HL-60/S4 treated with phorbol 12-myristate 13-acetate at 8.2 ng/mL for 4 days and 3 days (cell line): ENCODE results near the gene SYT8.

Experiments
- in situ Hi-C: fragments of 300-500 bp; cut with MboI; formaldehyde crosslinking; loops from 2 replicates; pipeline ENCODE4 v1.15.0; 2022; ENCODE audit warnings: low sequenced_read_pairs

SYT8 gene

GRCh38 chr11:1834779-1835670 is at the start of gene SYT8:
TSS of gene SYT8 (plus strand) at chr11:1834990. CDS start at chr11:1835106, 116 bp downstream.
- in situ Hi-C loops = no loop called here

- in situ Hi-C loops = no loop called here
Measured at GRCh38 chr11:1785749-1786413, 48.9 kb upstream of the SYT8 start.

- in situ Hi-C loops = no loop called here
Measured at GRCh38 chr11:1786466-1786865, 48.3 kb upstream of the SYT8 start.

- in situ Hi-C loops = no loop called here
Measured at GRCh38 chr11:1791912-1792311, 42.9 kb upstream of the SYT8 start.

- in situ Hi-C loops = no loop called here
Measured at GRCh38 chr11:1792461-1792860, 42.3 kb upstream of the SYT8 start.

- in situ Hi-C loops = no loop called here
Measured at GRCh38 chr11:1793081-1793480, 41.7 kb upstream of the SYT8 start.

- in situ Hi-C loops = no loop called here
Measured at GRCh38 chr11:1796413-1797011, 38.3 kb upstream of the SYT8 start.

GRCh38 chr11:1797391-1798125 is 37.2 kb upstream of the SYT8 start:
- in situ Hi-C loops = no loop called here

GRCh38 chr11:1803246-1803645 is 31.5 kb upstream of the SYT8 start:
- in situ Hi-C loops = loop anchor here (25.0 kb wide), 1 partner anchor 91 kb away; no protein-coding TSS in a partner anchor

- in situ Hi-C loops = loop anchor here (25.0 kb wide), 1 partner anchor 92 kb away; no protein-coding TSS in a partner anchor
Measured at GRCh38 chr11:1803835-1804519, 30.8 kb upstream of the SYT8 start.

GRCh38 chr11:1805525-1805924 is 29.3 kb upstream of the SYT8 start:
- in situ Hi-C loops = loop anchor here (25.0 kb wide), 1 partner anchor 93 kb away; no protein-coding TSS in a partner anchor

- in situ Hi-C loops = loop anchor here (25.0 kb wide), 1 partner anchor 95 kb away; no protein-coding TSS in a partner anchor
Measured at GRCh38 chr11:1807264-1807995, 27.4 kb upstream of the SYT8 start.

GRCh38 chr11:1810761-1811160 is 24.0 kb upstream of the SYT8 start:
- in situ Hi-C loops = loop anchor here (25.0 kb wide), 1 partner anchor 98 kb away; no protein-coding TSS in a partner anchor

GRCh38 chr11:1812274-1812673 is 22.5 kb upstream of the SYT8 start:
- in situ Hi-C loops = loop anchor here (25.0 kb wide), 1 partner anchor 100 kb away; no protein-coding TSS in a partner anchor

GRCh38 chr11:1812801-1813200 is 22.0 kb upstream of the SYT8 start:
- in situ Hi-C loops = loop anchor here (25.0 kb wide), 1 partner anchor 100 kb away; no protein-coding TSS in a partner anchor

- in situ Hi-C loops = loop anchor here (25.0 kb wide), 1 partner anchor 101 kb away; no protein-coding TSS in a partner anchor
Measured at GRCh38 chr11:1813356-1813755, 21.4 kb upstream of the SYT8 start.

- in situ Hi-C loops = loop anchor here (25.0 kb wide), 1 partner anchor 102 kb away; no protein-coding TSS in a partner anchor
Measured at GRCh38 chr11:1814691-1815090, 20.1 kb upstream of the SYT8 start.

GRCh38 chr11:1815311-1815710 is 19.5 kb upstream of the SYT8 start:
- in situ Hi-C loops = loop anchor here (25.0 kb wide), 1 partner anchor 103 kb away; no protein-coding TSS in a partner anchor

- in situ Hi-C loops = loop anchor here (25.0 kb wide), 1 partner anchor 103 kb away; no protein-coding TSS in a partner anchor
Measured at GRCh38 chr11:1815751-1816150, 19.0 kb upstream of the SYT8 start.
